Fibroblast of the aortic adventitia (primary cell): ENCODE results near the gene NFIB. TPM values are rescaled to one million over a fixed set of nuclear protein-coding genes. Genes with fewer than 3 reads are reported as not detected.

Experiments
- DNase-seq: peaks from one replicate; pipeline ENCODE4 v3.0.0-alpha.2; 2010; ENCODE audit warnings: low read depth
- H3K4me3 ChIP-seq: 2 replicates; pipeline ENCODE4 v1.5.1; 2011; ENCODE audit warnings: low read depth, mild to moderate bottlenecking, control low read depth, low read length, moderate library complexity
- CTCF ChIP-seq: IDR thresholded peaks from 2 replicates; pipeline ENCODE4 v1.5.1; 2011; ENCODE audit warnings: mild to moderate bottlenecking, low read length, control low read depth, inconsistent platforms; ENCODE audit not compliant: insufficient read depth
- total RNA-seq: library from RNA; depleted of rRNA; stranded (reverse); fragments of >200 nt; gene quantifications from 2 replicates; pipeline ENCODE4 v1.2.3, GENCODE V29; 2012; ENCODE audit warnings: low replicate concordance

NFIB gene
- total RNA-seq, 1 donor = 111 TPM

GRCh38 chr9:14289916-14290315 is 24.0 kb downstream of the NFIB start:
- no peak for TF ChIP-seq CTCF
- no peak for DNase-seq
- no peak overlapping the region for H3K4me3 ChIP-seq

- DNase-seq = no peak
- TF ChIP-seq CTCF = no peak
- no peak overlapping the region for H3K4me3 ChIP-seq
These were observed 25.5 kb downstream of the NFIB start for GRCh38 chr9:14288433-14288832.

GRCh38 chr9:14286121-14286520 is 27.8 kb downstream of the NFIB start:
- no peak overlapping the region for H3K4me3 ChIP-seq
- TF ChIP-seq CTCF = no peak
- DNase-seq = no peak

GRCh38 chr9:14283276-14283675 is 30.7 kb downstream of the NFIB start:
- peak; percentile 44 for DNase-seq
- no peak overlapping the region for H3K4me3 ChIP-seq
- no peak for TF ChIP-seq CTCF

- no peak for TF ChIP-seq CTCF
- H3K4me3 ChIP-seq = no peak overlapping the region
- DNase-seq = no peak
These were observed 32.1 kb downstream of the NFIB start for GRCh38 chr9:14281876-14282275.

GRCh38 chr9:14281136-14281795 is 32.7 kb downstream of the NFIB start:
- no peak overlapping the region for H3K4me3 ChIP-seq
- TF ChIP-seq CTCF = no peak
- DNase-seq = no peak

- no peak for DNase-seq
- TF ChIP-seq CTCF = no peak
- no peak overlapping the region for H3K4me3 ChIP-seq
These were observed 34.3 kb downstream of the NFIB start for GRCh38 chr9:14279671-14280070.
